Endothelial cell (in vitro differentiated cells): Measurements from ENCODE around the gene MPC1. TPM values are rescaled to one million over a fixed set of nuclear protein-coding genes. Genes with fewer than 3 reads are reported as not detected.
A peak's percentile ranks its signal among the peaks of the same experiment; 100 is the strongest.

ENCODE experiments used
- DNase-seq: peaks from one replicate; pipeline ENCODE4 v3.0.0; 2021; ENCODE audit warnings: low spot score
- H3K27ac Mint-ChIP-seq: one replicate; pipeline ENCODE4 v1.8.0; 2021; ENCODE audit warnings: mixed read lengths, inconsistent platforms; ENCODE audit not compliant: unreplicated experiment
- H3K27me3 Mint-ChIP-seq: one replicate; pipeline ENCODE4 v1.8.0; 2021; ENCODE audit warnings: mild to moderate bottlenecking, moderate library complexity, mixed read lengths, inconsistent platforms; ENCODE audit not compliant: unreplicated experiment
- H3K36me3 Mint-ChIP-seq: one replicate; pipeline ENCODE4 v1.8.0; 2021; ENCODE audit warnings: mild to moderate bottlenecking, low read depth, mixed read lengths, inconsistent platforms; ENCODE audit not compliant: unreplicated experiment
- H3K4me1 Mint-ChIP-seq: one replicate; pipeline ENCODE4 v1.8.0; 2021; ENCODE audit warnings: mild to moderate bottlenecking, mixed read lengths, inconsistent platforms; ENCODE audit not compliant: unreplicated experiment
- H3K4me3 Mint-ChIP-seq: one replicate; pipeline ENCODE4 v1.8.0; 2021; ENCODE audit warnings: mild to moderate bottlenecking, mixed read lengths, inconsistent platforms; ENCODE audit not compliant: unreplicated experiment
- H3K9me3 Mint-ChIP-seq: one replicate; pipeline ENCODE4 v1.8.0; 2021; ENCODE audit warnings: mixed read lengths, inconsistent platforms; ENCODE audit not compliant: unreplicated experiment
- CTCF ChIP-seq: fragments of 200-600 bp; sonication (generic); IDR thresholded peaks from one replicate; pipeline ENCODE4 v1.5.0; 2021; ENCODE audit warnings: antibody characterized with exemption; ENCODE audit not compliant: unreplicated experiment
- total RNA-seq: library from RNA; stranded (reverse); fragmentation: NEBNext Ultra II Directional; extraction: Animal tissue kit (Norgen Biotek cat#: 25700); gene quantifications from one replicate; pipeline ENCODE4 v1.2.1, GENCODE V29; 2021; ENCODE audit not compliant: unreplicated experiment

Gene MPC1
- total RNA-seq, 1 donor from 2014 or later: 23.7 TPM

- no peak for TF ChIP-seq CTCF
- Mint-ChIP-seq H3K27ac (no peak overlapping the region), H3K4me1 (no peaks in the 10 kb centered on the region), H3K27me3 (peaks cover 5% of the 10 kb centered on the region), H3K9me3 (no peaks in the 10 kb centered on the region), H3K36me3 (peaks cover 33% of the 10 kb centered on the region), H3K4me3 (no peak overlapping the region)
- DNase-seq: no peak
Observed at GRCh38 chr6:166423051-166423745, 40.5 kb upstream of the MPC1 start.

- TF ChIP-seq CTCF: no peak
- DNase-seq: no peak
- Mint-ChIP-seq H3K27ac (no peak overlapping the region), H3K4me3 (no peak overlapping the region), H3K4me1 (no peaks in the 10 kb centered on the region), H3K9me3 (no peaks in the 10 kb centered on the region), H3K36me3 (peaks cover 42% of the 10 kb centered on the region), H3K27me3 (peaks cover 7% of the 10 kb centered on the region)
Observed at GRCh38 chr6:166422201-166422940, 39.6 kb upstream of the MPC1 start.

- TF ChIP-seq CTCF: no peak
- DNase-seq: no peak
- Mint-ChIP-seq H3K36me3 (peaks cover 62% of the 10 kb centered on the region), H3K9me3 (no peaks in the 10 kb centered on the region), H3K4me1 (no peaks in the 10 kb centered on the region), H3K27ac (no peak overlapping the region), H3K27me3 (peaks cover 13% of the 10 kb centered on the region), H3K4me3 (peak overlapping the region; percentile 65)
Observed at GRCh38 chr6:166420351-166420750, 37.6 kb upstream of the MPC1 start.

GRCh38 chr6:166419717-166420116, 37.0 kb upstream of the MPC1 start:
- Mint-ChIP-seq H3K27ac (no peak overlapping the region), H3K36me3 (peaks cover 65% of the 10 kb centered on the region), H3K4me1 (no peaks in the 10 kb centered on the region), H3K9me3 (no peaks in the 10 kb centered on the region), H3K27me3 (peaks cover 13% of the 10 kb centered on the region), H3K4me3 (no peak overlapping the region)
- TF ChIP-seq CTCF: no peak
- DNase-seq: no peak

GRCh38 chr6:166419286-166419685, 36.5 kb upstream of the MPC1 start:
- H3K27me3 Mint-ChIP-seq: peaks cover 13% of the 10 kb centered on the region
- no peaks in the 10 kb centered on the region for H3K9me3 Mint-ChIP-seq
- H3K4me3 Mint-ChIP-seq: no peak overlapping the region
- H3K36me3 Mint-ChIP-seq: peaks cover 65% of the 10 kb centered on the region
- H3K27ac Mint-ChIP-seq: no peak overlapping the region
- no peaks in the 10 kb centered on the region for H3K4me1 Mint-ChIP-seq
- no peak for TF ChIP-seq CTCF
- DNase-seq: no peak
